Measurements from ENCODE around the gene SLC30A4. TPM values are rescaled to one million over a fixed set of nuclear protein-coding genes. Genes with fewer than 3 reads are reported as not detected.

SLC30A4 gene
- total and polyA plus RNA-seq, 2 donors (not counting 1 experiment from before 2014, with no cell fraction given): 6.7 to 9.1 TPM

DNA sequence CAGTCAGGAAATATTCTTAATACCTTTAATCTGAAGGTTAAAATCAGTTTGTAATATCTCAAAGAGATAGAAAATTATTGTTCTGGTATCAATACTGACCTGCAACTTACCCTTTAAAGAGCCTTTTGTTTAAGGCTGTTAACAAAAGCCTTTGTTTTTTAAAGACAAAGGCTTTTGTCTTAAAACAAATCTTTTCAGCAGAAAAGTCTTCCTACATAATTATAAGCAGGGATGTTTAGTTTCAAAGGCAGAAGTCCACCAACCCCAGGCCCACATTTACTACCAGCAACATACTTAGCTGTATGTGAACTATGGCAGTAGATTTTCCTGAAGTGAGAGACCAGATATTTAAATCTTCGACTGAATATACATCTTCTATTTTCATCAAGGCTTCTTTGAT lies 36.2 kb downstream of the SLC30A4 start:
- POLR2A ChIA-PET: no interaction called here

DNA sequence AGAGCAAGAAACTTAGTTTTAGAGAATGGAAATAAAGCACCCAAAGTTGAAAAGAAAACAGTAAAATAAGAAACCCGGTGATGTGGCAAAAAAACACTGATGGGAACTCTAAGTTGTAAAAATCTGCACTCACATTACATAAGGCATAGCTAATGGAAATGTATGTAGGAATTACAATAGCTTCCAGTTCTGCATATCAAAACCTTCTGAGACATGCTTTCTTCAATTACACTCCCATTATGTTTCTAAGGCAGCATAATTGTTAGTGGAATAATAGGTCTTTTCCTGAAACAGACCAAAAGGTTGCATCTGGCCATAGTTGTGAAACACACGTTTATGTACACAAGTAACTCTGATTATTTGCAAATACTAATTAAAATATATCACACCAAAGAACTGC lies 41.4 kb downstream of the SLC30A4 start:
- no peak overlapping the region for H3K9ac ChIP-seq (ENCODE audit: low read length)
- no peaks in the 10 kb centered on the region for H3K27me3 ChIP-seq (replicated peaks in 1 of 4; ENCODE audit: control extremely low read depth in 1 of 4, control insufficient read depth in 3 of 4, insufficient read depth in 4 of 4, low read length in 3 of 4)
- H3K4me2 ChIP-seq (replicated peaks; ENCODE audit: low read depth, low read length, poor library complexity, severe bottlenecking): no peak overlapping the region
- no peak overlapping the region for H2AFZ ChIP-seq (ENCODE audit: insufficient read depth, low read depth, low read length, poor library complexity, severe bottlenecking)
- no peaks in the 10 kb centered on the region for H3K79me2 ChIP-seq (ENCODE audit: control insufficient read depth, insufficient read depth, low read length)
- no peaks in the 10 kb centered on the region for H3K27me3 Mint-ChIP-seq
- ATAC-seq (ENCODE audit: low read depth): no peak
- intact Hi-C loops (cut with micrococcal nuclease): no loop called here
- H3K27ac ChIP-seq (ENCODE audit: low read length in 2 of 2): no peak overlapping the region
- no peaks in the 10 kb centered on the region for H3K9me3 ChIP-seq (ENCODE audit: control extremely low read depth in 1 of 3, control insufficient read depth in 2 of 3, insufficient read depth in 1 of 3, low read length in 2 of 3)
- no peak overlapping the region for H3K27ac Mint-ChIP-seq
- H4K20me1 ChIP-seq (ENCODE audit: control insufficient read depth, insufficient read depth, low read length, poor library complexity, severe bottlenecking): no peaks in the 10 kb centered on the region
- H3K4me3 ChIP-seq (ENCODE audit: control extremely low read depth in 1 of 5, extremely low read depth in 1 of 5, insufficient read depth in 1 of 5, low read depth in 2 of 5, low read length in 4 of 5): no peak overlapping the region
- DNase-seq: no peak
- no peaks in the 10 kb centered on the region for H3K4me1 Mint-ChIP-seq
- no peaks in the 10 kb centered on the region for H3K9me3 Mint-ChIP-seq (ENCODE audit: insufficient read depth)
- TF ChIP-seq EZH2 (IDR thresholded peaks at IDR 0.05; ENCODE audit: borderline replicate concordance, insufficient read depth, low read depth, low read length, poor library complexity, severe bottlenecking): no peak
- TF ChIP-seq, protein P1, sequence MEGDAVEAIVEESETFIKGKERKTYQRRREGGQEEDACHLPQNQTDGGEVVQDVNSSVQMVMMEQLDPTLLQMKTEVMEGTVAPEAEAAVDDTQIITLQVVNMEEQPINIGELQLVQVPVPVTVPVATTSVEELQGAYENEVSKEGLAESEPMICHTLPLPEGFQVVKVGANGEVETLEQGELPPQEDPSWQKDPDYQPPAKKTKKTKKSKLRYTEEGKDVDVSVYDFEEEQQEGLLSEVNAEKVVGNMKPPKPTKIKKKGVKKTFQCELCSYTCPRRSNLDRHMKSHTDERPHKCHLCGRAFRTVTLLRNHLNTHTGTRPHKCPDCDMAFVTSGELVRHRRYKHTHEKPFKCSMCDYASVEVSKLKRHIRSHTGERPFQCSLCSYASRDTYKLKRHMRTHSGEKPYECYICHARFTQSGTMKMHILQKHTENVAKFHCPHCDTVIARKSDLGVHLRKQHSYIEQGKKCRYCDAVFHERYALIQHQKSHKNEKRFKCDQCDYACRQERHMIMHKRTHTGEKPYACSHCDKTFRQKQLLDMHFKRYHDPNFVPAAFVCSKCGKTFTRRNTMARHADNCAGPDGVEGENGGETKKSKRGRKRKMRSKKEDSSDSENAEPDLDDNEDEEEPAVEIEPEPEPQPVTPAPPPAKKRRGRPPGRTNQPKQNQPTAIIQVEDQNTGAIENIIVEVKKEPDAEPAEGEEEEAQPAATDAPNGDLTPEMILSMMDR (IDR thresholded peaks at IDR 0.05): no peak
- no peaks in the 10 kb centered on the region for H3K4me1 ChIP-seq (ENCODE audit: control insufficient read depth in 2 of 2, insufficient read depth in 2 of 2, low read length in 2 of 2)
- H3K4me3 Mint-ChIP-seq: no peak overlapping the region
- ChIA-PET POLR2A (no interaction called here), CTCF (no interaction called here)
- H3K36me3 ChIP-seq (replicated peaks in 1 of 2; ENCODE audit: control extremely low read depth in 1 of 2, control insufficient read depth in 1 of 2, extremely low read depth in 1 of 2, insufficient read depth in 2 of 2, low read length in 1 of 2): peaks cover 1 to 5% of the 10 kb centered on the region in 2 experiments
- WGBS (ENCODE audit: insufficient coverage): no CpG with 5 or more reads among the region's 2 CpGs

More for the DNA sequence above, 36.2 kb downstream of the SLC30A4 start:
- Histone ChIP-seq H3K4me1 (ENCODE audit: control insufficient read depth in 2 of 2, insufficient read depth in 2 of 2, low read length in 2 of 2) (no peaks in the 10 kb centered on the region), H3K27me3 (replicated peaks in 1 of 4; ENCODE audit: control extremely low read depth in 1 of 4, control insufficient read depth in 3 of 4, insufficient read depth in 4 of 4, low read length in 3 of 4) (no peaks in the 10 kb centered on the region), H3K4me2 (replicated peaks; ENCODE audit: low read depth, low read length, poor library complexity, severe bottlenecking) (no peak overlapping the region), H3K27ac (ENCODE audit: low read length in 2 of 2) (no peak overlapping the region), H2AFZ (ENCODE audit: insufficient read depth, low read depth, low read length, poor library complexity, severe bottlenecking) (no peak overlapping the region), H4K20me1 (ENCODE audit: control insufficient read depth, insufficient read depth, low read length, poor library complexity, severe bottlenecking) (no peaks in the 10 kb centered on the region), H3K9ac (ENCODE audit: low read length) (no peak overlapping the region), H3K9me3 (ENCODE audit: control extremely low read depth in 1 of 3, control insufficient read depth in 2 of 3, insufficient read depth in 1 of 3, low read length in 2 of 3) (no peaks in the 10 kb centered on the region), H3K36me3 (replicated peaks in 1 of 2; ENCODE audit: control extremely low read depth in 1 of 2, control insufficient read depth in 1 of 2, extremely low read depth in 1 of 2, insufficient read depth in 2 of 2, low read length in 1 of 2) (peaks cover 8 to 20% of the 10 kb centered on the region in 2 experiments), H3K4me3 (ENCODE audit: control extremely low read depth in 1 of 5, extremely low read depth in 1 of 5, insufficient read depth in 1 of 5, low read depth in 2 of 5, low read length in 4 of 5) (no peak overlapping the region), H3K79me2 (ENCODE audit: control insufficient read depth, insufficient read depth, low read length) (no peaks in the 10 kb centered on the region)
- no peak for TF ChIP-seq EZH2 (IDR thresholded peaks at IDR 0.05; ENCODE audit: borderline replicate concordance, insufficient read depth, low read depth, low read length, poor library complexity, severe bottlenecking)
- TF ChIP-seq, protein P1 (IDR thresholded peaks at IDR 0.05): no peak
- H3K9me3 Mint-ChIP-seq (ENCODE audit: insufficient read depth): no peaks in the 10 kb centered on the region
- H3K4me1 Mint-ChIP-seq: no peaks in the 10 kb centered on the region
- H3K27me3 Mint-ChIP-seq: no peaks in the 10 kb centered on the region
- ATAC-seq (ENCODE audit: low read depth) (no peak), DNase-seq (no peak)
- CTCF ChIA-PET: no interaction called here
- H3K4me3 Mint-ChIP-seq: no peak overlapping the region
- intact Hi-C loops (cut with micrococcal nuclease): no loop called here
- WGBS (ENCODE audit: insufficient coverage): no CpG with 5 or more reads among the region's 1 CpG
- H3K27ac Mint-ChIP-seq: no peak overlapping the region

Measured in B cell (primary cell).